Upper lobe of right lung (tissue), 1 donor: ENCODE measurements around the gene KLK15. TPM values are rescaled to one million over a fixed set of nuclear protein-coding genes. Genes with fewer than 3 reads are reported as not detected.

Experiments
- ATAC-seq: fragments of 200-7000 bp; cut with Tn5 transposase; one replicate; pipeline ENCODE4 v1.9.1; 2020; ENCODE audit warnings: mild to moderate bottlenecking, moderate library complexity
- DNase-seq: peaks from one replicate; pipeline ENCODE4 v3.0.0-alpha.2; 2020
- H3K27ac ChIP-seq: fragments of 200-600 bp; one replicate; pipeline ENCODE4 v1.8.0; 2022
- H3K27me3 ChIP-seq: fragments of 200-600 bp; one replicate; pipeline ENCODE4 v1.8.0; 2022; ENCODE audit warnings: mild to moderate bottlenecking
- H3K36me3 ChIP-seq: fragments of 200-600 bp; one replicate; pipeline ENCODE4 v1.8.0; 2022
- H3K4me1 ChIP-seq: fragments of 200-600 bp; one replicate; pipeline ENCODE4 v1.8.0; 2022
- H3K4me3 ChIP-seq: fragments of 200-600 bp; one replicate; pipeline ENCODE4 v1.8.0; 2022; ENCODE audit warnings: mild to moderate bottlenecking
- H3K9me3 ChIP-seq: fragments of 200-600 bp; one replicate; pipeline ENCODE4 v1.8.0; 2022
- intact Hi-C: fragments of 100-400 bp; cut with DNase I; formaldehyde crosslinking; loops from one replicate; pipeline ENCODE4 v1.11.0; 2022
- long read RNA-seq: library from polyadenylated mRNA; unstranded; transcript quantifications from one replicate; pipeline ENCODE4 v2.0.0, GENCODE V29; 2021
- total RNA-seq: library from RNA; stranded (reverse); fragmentation: NEBNext Ultra II Directional; extraction: Animal tissue kit (Norgen Biotek cat#: 25700); gene quantifications from one replicate; pipeline ENCODE4 v1.2.1, GENCODE V29; 2021
- TF ChIP-seq, protein P1 (sequence below): fragments of 200-600 bp; IDR thresholded peaks from one replicate; pipeline ENCODE4 v1.8.0; 2022; ENCODE audit warnings: antibody characterized with exemption
- donor health status: DM: no; HTN: yes; CAD: no; lungs with severe emphysema.

The KLK15 gene, protein sequence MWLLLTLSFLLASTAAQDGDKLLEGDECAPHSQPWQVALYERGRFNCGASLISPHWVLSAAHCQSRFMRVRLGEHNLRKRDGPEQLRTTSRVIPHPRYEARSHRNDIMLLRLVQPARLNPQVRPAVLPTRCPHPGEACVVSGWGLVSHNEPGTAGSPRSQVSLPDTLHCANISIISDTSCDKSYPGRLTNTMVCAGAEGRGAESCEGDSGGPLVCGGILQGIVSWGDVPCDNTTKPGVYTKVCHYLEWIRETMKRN
- not detected for total RNA-seq
- long read RNA-seq, result 0 reads

DNA sequence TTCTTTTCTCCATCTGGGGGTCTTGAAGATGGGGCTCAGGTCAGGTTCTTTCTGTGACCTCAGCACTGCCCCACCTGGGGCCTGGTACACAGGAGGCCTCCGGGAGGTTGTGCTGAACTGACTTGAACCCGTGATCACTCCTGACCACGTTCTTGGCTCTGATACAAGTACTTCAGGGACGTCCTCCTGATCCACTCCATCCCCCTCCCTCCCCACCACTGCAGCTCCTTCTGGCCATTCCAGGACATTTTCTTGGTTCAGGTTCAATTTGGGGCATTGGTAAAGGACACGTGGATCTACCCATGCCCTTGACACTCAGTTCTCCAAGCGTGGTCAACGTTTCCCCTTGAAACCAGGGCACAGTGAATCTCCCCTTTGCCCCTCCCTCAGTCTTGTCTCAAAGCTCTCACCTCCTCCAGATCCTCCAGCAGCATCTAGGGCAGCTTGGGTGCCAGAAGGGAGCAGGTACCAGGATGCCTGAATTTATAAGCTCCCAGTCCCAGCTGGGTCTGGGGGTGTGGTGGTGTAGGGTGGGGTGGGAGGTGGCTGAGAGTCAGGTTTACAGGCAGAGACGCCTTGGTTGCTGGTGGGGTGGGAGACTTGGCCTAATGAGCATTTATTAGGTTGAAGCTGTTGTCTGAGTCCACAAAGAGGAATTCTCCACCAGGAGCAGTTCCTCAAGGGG lies at the start of gene KLK15:
Gene KLK15, minus strand, starts transcription at position 458 of the 685 bp plus-strand sequence. CDS start 2,082 bp downstream, outside the sequence.
- no peak for DNase-seq
- H3K27ac ChIP-seq, result no peak within 1 kb of the TSS
- H3K4me3 ChIP-seq, result no peak within 1 kb of the TSS
- no peak for ATAC-seq
- H3K9me3 ChIP-seq, result no peaks in the 10 kb centered on the region
- TF ChIP-seq, protein P1, sequence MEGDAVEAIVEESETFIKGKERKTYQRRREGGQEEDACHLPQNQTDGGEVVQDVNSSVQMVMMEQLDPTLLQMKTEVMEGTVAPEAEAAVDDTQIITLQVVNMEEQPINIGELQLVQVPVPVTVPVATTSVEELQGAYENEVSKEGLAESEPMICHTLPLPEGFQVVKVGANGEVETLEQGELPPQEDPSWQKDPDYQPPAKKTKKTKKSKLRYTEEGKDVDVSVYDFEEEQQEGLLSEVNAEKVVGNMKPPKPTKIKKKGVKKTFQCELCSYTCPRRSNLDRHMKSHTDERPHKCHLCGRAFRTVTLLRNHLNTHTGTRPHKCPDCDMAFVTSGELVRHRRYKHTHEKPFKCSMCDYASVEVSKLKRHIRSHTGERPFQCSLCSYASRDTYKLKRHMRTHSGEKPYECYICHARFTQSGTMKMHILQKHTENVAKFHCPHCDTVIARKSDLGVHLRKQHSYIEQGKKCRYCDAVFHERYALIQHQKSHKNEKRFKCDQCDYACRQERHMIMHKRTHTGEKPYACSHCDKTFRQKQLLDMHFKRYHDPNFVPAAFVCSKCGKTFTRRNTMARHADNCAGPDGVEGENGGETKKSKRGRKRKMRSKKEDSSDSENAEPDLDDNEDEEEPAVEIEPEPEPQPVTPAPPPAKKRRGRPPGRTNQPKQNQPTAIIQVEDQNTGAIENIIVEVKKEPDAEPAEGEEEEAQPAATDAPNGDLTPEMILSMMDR, result no peak
- H3K36me3 ChIP-seq, result no peaks in the 10 kb centered on the region
- H3K4me1 ChIP-seq, result peaks cover 5% of the 10 kb centered on the region
- H3K27me3 ChIP-seq, result peaks cover 21% of the 10 kb centered on the region
- intact Hi-C loops, result no loop called here

DNA sequence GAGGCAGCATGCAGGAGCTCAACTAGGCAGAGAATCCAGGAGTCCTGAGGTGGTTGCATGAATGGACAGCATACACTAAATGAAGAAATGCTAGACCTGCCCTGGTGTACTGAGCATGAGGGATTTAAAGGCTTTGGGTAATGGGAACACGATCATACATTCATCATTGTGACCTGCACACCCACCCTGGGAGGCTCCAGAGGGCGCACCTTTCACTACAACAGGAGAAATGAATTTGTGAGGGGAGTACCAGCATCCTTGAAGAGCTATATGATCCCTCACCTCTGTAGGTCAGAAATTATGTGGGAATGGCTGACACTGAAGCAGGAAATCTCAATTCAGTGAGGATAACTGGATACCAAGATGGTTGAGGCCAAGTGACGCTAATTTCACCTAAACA lies 48.8 kb upstream of the KLK15 start:
- no peak overlapping the region for H3K27ac ChIP-seq
- no peak overlapping the region for H3K4me3 ChIP-seq
- TF ChIP-seq, protein P1, result no peak
- peaks cover 30% of the 10 kb centered on the region for H3K27me3 ChIP-seq
- no peaks in the 10 kb centered on the region for H3K36me3 ChIP-seq
- no peaks in the 10 kb centered on the region for H3K9me3 ChIP-seq
- no peak for ATAC-seq
- H3K4me1 ChIP-seq, result no peaks in the 10 kb centered on the region
- no peak for DNase-seq
- intact Hi-C loops, result no loop called here

DNA sequence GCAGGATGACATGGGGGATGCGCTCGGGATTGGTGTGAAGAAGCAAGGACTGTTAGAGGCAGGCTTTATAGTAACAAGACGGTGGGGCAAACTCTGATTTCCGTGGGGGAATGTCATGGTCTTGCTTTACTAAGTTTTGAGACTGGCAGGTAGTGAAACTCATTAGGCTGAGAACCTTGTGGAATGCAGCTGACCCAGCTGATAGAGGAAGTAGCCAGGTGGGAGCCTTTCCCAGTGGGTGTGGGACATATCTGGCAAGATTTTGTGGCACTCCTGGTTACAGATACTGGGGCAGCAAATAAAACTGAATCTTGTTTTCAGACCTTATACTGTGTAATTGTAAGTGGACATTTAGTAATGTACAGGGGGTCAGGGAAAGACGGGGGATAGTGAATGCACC lies 46.9 kb upstream of the KLK15 start:
- no peak for ATAC-seq
- Histone ChIP-seq H3K9me3 (no peaks in the 10 kb centered on the region), H3K4me1 (no peaks in the 10 kb centered on the region), H3K36me3 (no peaks in the 10 kb centered on the region), H3K27ac (no peak overlapping the region), H3K27me3 (peaks cover 44% of the 10 kb centered on the region), H3K4me3 (no peak overlapping the region)
- TF ChIP-seq, protein P1, result no peak
- DNase-seq, result no peak
- intact Hi-C loops, result no loop called here

DNA sequence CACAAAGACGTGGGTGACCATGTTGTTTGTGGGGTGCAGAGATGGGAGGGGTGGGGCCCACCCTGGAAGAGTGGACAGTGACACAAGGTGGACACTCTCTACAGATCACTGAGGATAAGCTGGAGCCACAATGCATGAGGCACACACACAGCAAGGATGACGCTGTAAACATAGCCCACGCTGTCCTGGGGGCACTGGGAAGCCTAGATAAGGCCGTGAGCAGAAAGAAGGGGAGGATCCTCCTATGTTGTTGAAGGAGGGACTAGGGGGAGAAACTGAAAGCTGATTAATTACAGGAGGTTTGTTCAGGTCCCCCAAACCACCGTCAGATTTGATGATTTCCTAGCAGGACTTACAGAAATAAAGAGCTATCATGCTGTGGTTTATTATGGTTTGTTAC lies 45.5 kb upstream of the KLK15 start:
- no peaks in the 10 kb centered on the region for H3K9me3 ChIP-seq
- TF ChIP-seq, protein P1, result no peak
- intact Hi-C loops, result no loop called here
- no peaks in the 10 kb centered on the region for H3K36me3 ChIP-seq
- H3K27me3 ChIP-seq, result peaks cover 54% of the 10 kb centered on the region
- DNase-seq, result no peak
- H3K4me1 ChIP-seq, result no peaks in the 10 kb centered on the region
- no peak overlapping the region for H3K27ac ChIP-seq
- no peak overlapping the region for H3K4me3 ChIP-seq
- ATAC-seq, result no peak

DNA sequence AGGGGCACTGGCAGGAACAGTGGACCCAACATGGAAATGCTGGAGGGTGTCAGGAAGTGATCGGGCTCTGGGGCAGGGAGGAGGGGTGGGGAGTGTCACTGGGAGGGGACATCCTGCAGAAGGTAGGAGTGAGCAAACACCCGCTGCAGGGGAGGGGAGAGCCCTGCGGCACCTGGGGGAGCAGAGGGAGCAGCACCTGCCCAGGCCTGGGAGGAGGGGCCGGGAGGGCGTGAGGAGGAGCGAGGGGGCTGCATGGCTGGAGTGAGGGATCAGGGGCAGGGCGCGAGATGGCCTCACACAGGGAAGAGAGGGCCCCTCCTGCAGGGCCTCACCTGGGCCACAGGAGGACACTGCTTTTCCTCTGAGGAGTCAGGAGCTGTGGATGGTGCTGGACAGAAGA lies 44.0 kb upstream of the KLK15 start:
- H3K27me3 ChIP-seq, result peaks cover 63% of the 10 kb centered on the region
- intact Hi-C loops, result no loop called here
- no peaks in the 10 kb centered on the region for H3K4me1 ChIP-seq
- no peaks in the 10 kb centered on the region for H3K9me3 ChIP-seq
- no peaks in the 10 kb centered on the region for H3K36me3 ChIP-seq
- DNase-seq (no peak), ATAC-seq (peak; percentile 9)
- no peak overlapping the region for H3K4me3 ChIP-seq
- TF ChIP-seq, protein P1, result no peak
- no peak overlapping the region for H3K27ac ChIP-seq
